A673 (cell line): ENCODE results near the gene CDK19. TPM values are rescaled to one million over a fixed set of nuclear protein-coding genes. Genes with fewer than 3 reads are reported as not detected.

Source experiments
- BruUV-seq: library from RNA; stranded (reverse); fragments of 400-500 nt; replicated peaks from 2 replicates; lab custom pipeline; 2021; lab: Mats Ljungman, UMichigan
- CTCF ChIA-PET: fragments of 300-600 bp; sonication (Branson Sonifier 250); formaldehyde crosslinking; loops from one replicate; lab custom pipeline; 2022; ENCODE audit warnings: antibody characterized with exemption; lab: Charles Lee
- POLR2A ChIA-PET: fragments of 300-600 bp; sonication (Branson Sonifier 250); formaldehyde crosslinking; loops from one replicate; lab custom pipeline; 2022; ENCODE audit warnings: antibody characterized with exemption; ENCODE audit not compliant: low non-redundant PET; lab: Charles Lee
- DNase-seq: peaks from one replicate; pipeline ENCODE4 v3.0.0-alpha.2; 2015; ENCODE audit warnings: low spot score
- H3K27ac ChIP-seq: fragments of 200-600 bp; sonication (generic); 2 replicates; pipeline ENCODE4 v1.5.1; 2016; ENCODE audit warnings: mixed run types, low read depth, mild to moderate bottlenecking, mixed read lengths, antibody characterized with exemption, low read length; ENCODE audit not compliant: poor library complexity, severe bottlenecking
- H3K27me3 ChIP-seq: fragments of 200-600 bp; sonication (generic); replicated peaks from 2 replicates; pipeline ENCODE4 v1.6.1; 2017; ENCODE audit warnings: mixed run types, low read depth, mild to moderate bottlenecking, mixed read lengths, antibody characterized with exemption, low read length; ENCODE audit not compliant: insufficient read depth, poor library complexity
- H3K36me3 ChIP-seq: fragments of 200-600 bp; sonication (generic); 2 replicates; pipeline ENCODE4 v1.6.1; 2016; ENCODE audit warnings: mixed run types, mild to moderate bottlenecking, mixed read lengths, antibody characterized with exemption, low read length; ENCODE audit not compliant: insufficient read depth, poor library complexity, severe bottlenecking
- H3K4me1 ChIP-seq: fragments of 200-600 bp; sonication (generic); 2 replicates; pipeline ENCODE4 v1.6.1; 2017; ENCODE audit warnings: mixed run types, mild to moderate bottlenecking, mixed read lengths, antibody characterized with exemption, low read length; ENCODE audit not compliant: insufficient read depth, poor library complexity, severe bottlenecking
- H3K4me3 ChIP-seq: fragments of 200-600 bp; sonication (generic); 2 replicates; pipeline ENCODE4 v1.5.1; 2016; ENCODE audit warnings: low read depth, mixed run types, mild to moderate bottlenecking, mixed read lengths, low read length; ENCODE audit not compliant: poor library complexity, severe bottlenecking
- H3K9me3 ChIP-seq: fragments of 200-600 bp; sonication (generic); 2 replicates; pipeline ENCODE4 v1.6.1; 2016; ENCODE audit warnings: mixed run types, low read depth, mild to moderate bottlenecking, mixed read lengths, antibody characterized with exemption, low read length; ENCODE audit not compliant: poor library complexity, severe bottlenecking
- EZH2 ChIP-seq: fragments of 200-600 bp; sonication (generic); IDR thresholded peaks from 2 replicates; pipeline ENCODE4 v1.6.1; 2017; ENCODE audit warnings: borderline replicate concordance, low read depth, mild to moderate bottlenecking, mixed read lengths, antibody characterized with exemption, low read length; ENCODE audit not compliant: poor library complexity, severe bottlenecking
- intact Hi-C: fragments of 100-400 bp; cut with micrococcal nuclease; formaldehyde crosslinking; loops from one replicate; pipeline ENCODE4 v1.10.0; 2022; ENCODE audit not compliant: unreplicated experiment
- total RNA-seq: library from RNA; stranded (reverse); gene quantifications from 2 replicates; pipeline ENCODE4 v1.2.3, GENCODE V29; 2021
- TF ChIP-seq, protein P1 (sequence below): fragments of 300-800, 200-600 bp; sonication (generic); conservative IDR thresholded peaks from 2 replicates; pipeline ENCODE4 v1.5.1; 2017; ENCODE audit warnings: low read depth, mild to moderate bottlenecking, antibody characterized with exemption, low read length, moderate library complexity, mixed read lengths

CDK19 gene
- total RNA-seq, 1 experiment from 2014 or later: 23.7 TPM

DNA sequence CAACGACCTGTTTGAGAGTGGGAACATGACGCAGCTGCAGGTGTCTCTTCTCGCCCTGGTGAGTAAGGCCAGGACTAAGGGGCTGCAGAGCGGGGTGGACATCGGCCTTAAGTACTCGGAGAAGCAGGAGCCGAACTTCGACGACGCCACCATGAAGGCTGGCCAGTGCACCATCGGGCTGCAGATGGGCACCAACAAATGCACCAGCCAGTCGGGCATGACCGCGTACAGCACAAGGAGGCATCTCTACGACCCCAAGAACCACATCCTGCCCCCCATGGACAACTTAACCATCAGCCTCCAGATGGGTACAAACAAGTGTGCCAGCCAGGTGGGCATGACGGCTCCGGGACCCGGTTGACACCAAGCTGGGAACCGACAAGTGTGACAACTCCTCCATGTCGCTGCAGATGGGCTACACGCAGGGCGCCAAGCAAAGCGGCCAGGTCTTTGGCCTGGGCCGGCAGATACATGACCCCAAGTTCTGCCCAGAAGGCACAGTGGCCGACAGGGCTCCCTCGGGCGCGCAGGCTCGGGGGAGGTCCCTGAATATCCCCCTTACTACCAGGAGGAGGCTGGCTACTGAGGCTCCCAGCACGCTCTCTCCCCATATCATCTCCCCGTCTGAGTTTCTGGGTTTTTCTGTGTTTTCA lies 43.4 kb upstream of the CDK19 start:
- H3K9me3 ChIP-seq: no peaks in the 10 kb centered on the region
- no peaks in the 10 kb centered on the region for H3K4me1 ChIP-seq
- ChIA-PET CTCF (no interaction called here), POLR2A (no interaction called here)
- TF ChIP-seq, protein P1, sequence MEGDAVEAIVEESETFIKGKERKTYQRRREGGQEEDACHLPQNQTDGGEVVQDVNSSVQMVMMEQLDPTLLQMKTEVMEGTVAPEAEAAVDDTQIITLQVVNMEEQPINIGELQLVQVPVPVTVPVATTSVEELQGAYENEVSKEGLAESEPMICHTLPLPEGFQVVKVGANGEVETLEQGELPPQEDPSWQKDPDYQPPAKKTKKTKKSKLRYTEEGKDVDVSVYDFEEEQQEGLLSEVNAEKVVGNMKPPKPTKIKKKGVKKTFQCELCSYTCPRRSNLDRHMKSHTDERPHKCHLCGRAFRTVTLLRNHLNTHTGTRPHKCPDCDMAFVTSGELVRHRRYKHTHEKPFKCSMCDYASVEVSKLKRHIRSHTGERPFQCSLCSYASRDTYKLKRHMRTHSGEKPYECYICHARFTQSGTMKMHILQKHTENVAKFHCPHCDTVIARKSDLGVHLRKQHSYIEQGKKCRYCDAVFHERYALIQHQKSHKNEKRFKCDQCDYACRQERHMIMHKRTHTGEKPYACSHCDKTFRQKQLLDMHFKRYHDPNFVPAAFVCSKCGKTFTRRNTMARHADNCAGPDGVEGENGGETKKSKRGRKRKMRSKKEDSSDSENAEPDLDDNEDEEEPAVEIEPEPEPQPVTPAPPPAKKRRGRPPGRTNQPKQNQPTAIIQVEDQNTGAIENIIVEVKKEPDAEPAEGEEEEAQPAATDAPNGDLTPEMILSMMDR: no peak
- intact Hi-C loops: no loop called here
- DNase-seq: no peak
- H3K27ac ChIP-seq: no peak overlapping the region
- H3K36me3 ChIP-seq: no peaks in the 10 kb centered on the region
- H3K27me3 ChIP-seq: no peaks in the 10 kb centered on the region
- no TSS peak for BruUV-seq
- H3K4me3 ChIP-seq: no peak overlapping the region

DNA sequence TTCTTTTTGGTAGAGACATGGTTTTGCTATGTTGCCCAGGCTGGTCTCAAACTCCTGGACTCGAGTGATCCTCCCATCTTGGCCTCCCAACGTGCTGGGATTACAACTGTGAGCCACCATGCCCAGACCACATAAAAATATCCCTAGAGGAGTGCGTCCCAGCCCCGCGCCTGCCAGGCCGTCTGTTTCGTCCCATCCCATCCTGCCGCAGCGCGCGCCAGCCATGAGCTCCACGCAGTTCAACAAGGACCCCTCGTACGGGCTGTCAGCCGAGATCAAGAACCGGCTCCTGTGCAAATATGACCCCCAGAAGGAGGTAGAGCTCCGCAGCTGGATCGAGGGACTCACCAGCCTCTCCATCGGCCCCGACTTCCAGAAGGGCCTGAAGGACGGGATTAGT lies 42.7 kb upstream of the CDK19 start:
- BruUV-seq: no TSS peak
- Histone ChIP-seq H3K4me1 (no peaks in the 10 kb centered on the region), H3K4me3 (no peak overlapping the region), H3K27ac (no peak overlapping the region), H3K36me3 (no peaks in the 10 kb centered on the region), H3K27me3 (no peaks in the 10 kb centered on the region), H3K9me3 (no peaks in the 10 kb centered on the region)
- ChIA-PET POLR2A (no interaction called here), CTCF (no interaction called here)
- no peak for DNase-seq
- TF ChIP-seq, protein P1: no peak
- no peak for TF ChIP-seq EZH2
- intact Hi-C loops: no loop called here

DNA sequence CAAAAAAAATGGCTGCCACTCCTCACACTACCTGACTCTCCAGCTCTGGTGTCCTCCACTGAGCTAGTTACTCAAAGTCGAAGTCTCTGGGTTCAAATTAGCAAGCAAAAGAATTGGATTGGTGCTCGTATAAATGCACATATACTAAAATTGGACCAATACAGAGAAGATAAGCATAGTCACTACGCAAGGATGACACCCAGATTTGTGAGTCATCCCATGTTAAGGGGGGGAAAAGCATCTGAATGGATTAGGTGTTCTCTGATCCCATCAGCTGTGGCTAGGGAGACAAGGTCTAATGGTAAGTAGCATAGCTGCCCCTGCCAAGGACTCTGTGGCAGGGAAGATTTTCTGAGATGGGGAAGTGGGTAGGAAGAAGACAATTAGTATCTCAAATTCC lies 41.0 kb upstream of the CDK19 start:
- ChIA-PET POLR2A (no interaction called here), CTCF (no interaction called here)

More for the DNA sequence above, 41.0 kb upstream of the CDK19 start:
- no peak for DNase-seq
- Histone ChIP-seq H3K27ac (no peak overlapping the region), H3K4me3 (no peak overlapping the region), H3K4me1 (no peaks in the 10 kb centered on the region), H3K36me3 (no peaks in the 10 kb centered on the region), H3K9me3 (no peaks in the 10 kb centered on the region), H3K27me3 (no peaks in the 10 kb centered on the region)
- BruUV-seq: no TSS peak
- no peak for TF ChIP-seq EZH2
- TF ChIP-seq, protein P1: no peak
- intact Hi-C loops: no loop called here
